Neuronal stem cell (in vitro differentiated cells): ENCODE measurements around the gene ATAD5.
"Not testable (repeated sequence)": the region's sequence is repeated elsewhere in the genome, so short reads cannot be mapped to it uniquely, and the experiment has no call there.

Source experiments
- DNase-seq: peaks from one replicate; pipeline ENCODE4 v3.0.0-alpha.2; 2013; ENCODE audit warnings: low spot score
- H2AFZ ChIP-seq: one replicate; pipeline ENCODE4 v1.6.1; 2013; ENCODE audit warnings: mild to moderate bottlenecking, low read length, inconsistent platforms
- H2AK5ac ChIP-seq: 2 replicates; pipeline ENCODE4 v1.6.1; 2013; ENCODE audit warnings: low read depth, mild to moderate bottlenecking, inconsistent platforms, low read length, moderate library complexity, mixed read lengths
- H2BK120ac ChIP-seq: 2 replicates; pipeline ENCODE4 v1.6.1; 2013; ENCODE audit warnings: low read depth, mild to moderate bottlenecking, inconsistent platforms, low read length, moderate library complexity, mixed read lengths
- H2BK12ac ChIP-seq: one replicate; pipeline ENCODE4 v1.6.1; 2013; ENCODE audit warnings: low read length, inconsistent platforms
- H2BK15ac ChIP-seq: 2 replicates; pipeline ENCODE4 v1.6.1; 2013; ENCODE audit warnings: mild to moderate bottlenecking, low read length, inconsistent platforms, mixed read lengths
- H2BK5ac ChIP-seq: one replicate; pipeline ENCODE4 v1.6.1; 2013; ENCODE audit warnings: inconsistent platforms, mild to moderate bottlenecking, low read length, moderate library complexity
- H3K14ac ChIP-seq: one replicate; pipeline ENCODE4 v1.6.1; 2013; ENCODE audit warnings: low read length, inconsistent platforms
- H3K18ac ChIP-seq: 2 replicates; pipeline ENCODE4 v1.6.1; 2013; ENCODE audit warnings: low read length, inconsistent platforms
- H3K23ac ChIP-seq: 2 replicates; pipeline ENCODE4 v1.6.1; 2013; ENCODE audit warnings: low read depth, mild to moderate bottlenecking, mixed read lengths, low read length, inconsistent platforms; ENCODE audit not compliant: poor library complexity
- H3K27ac ChIP-seq: replicated peaks from 3 replicates; pipeline ENCODE4 v1.5.1; 2013; ENCODE audit warnings: low read length, inconsistent platforms
- H3K27me3 ChIP-seq, 3 experiments: 2 replicates each; pipeline ENCODE4 v1.6.1; 2013; ENCODE audit warnings: low read length in 3 of 3, mild to moderate bottlenecking in 2 of 3, inconsistent platforms in 1 of 3, low read depth in 1 of 3, mixed read lengths in 1 of 3, moderate library complexity in 1 of 3; ENCODE audit not compliant: control insufficient read depth in 3 of 3, insufficient read depth in 3 of 3
- H3K36me3 ChIP-seq, 2 donors: replicated peaks in 1 of 2; 2 replicates each; pipeline ENCODE4 v1.6.1; 2013; ENCODE audit warnings: low read length in 2 of 2; ENCODE audit not compliant: control insufficient read depth in 2 of 2, insufficient read depth in 2 of 2
- H3K4ac ChIP-seq: 2 replicates; pipeline ENCODE4 v1.6.1; 2013; ENCODE audit warnings: inconsistent platforms, mild to moderate bottlenecking, low read length, moderate library complexity
- H3K4me1 ChIP-seq, 2 donors: 1 replicate in 1 of 2; 2 replicates in 1 of 2; pipeline ENCODE4 v1.6.1; 2013; ENCODE audit warnings: low read length in 2 of 2, low read depth in 1 of 2; ENCODE audit not compliant: control insufficient read depth in 2 of 2, insufficient read depth in 1 of 2
- H3K4me2 ChIP-seq: one replicate; pipeline ENCODE4 v1.6.1; 2013; ENCODE audit warnings: mild to moderate bottlenecking, low read length, inconsistent platforms; ENCODE audit not compliant: insufficient read depth, poor library complexity, severe bottlenecking
- H3K4me3 ChIP-seq, 2 donors: 2 replicates each; pipeline ENCODE4 v1.5.1; 2013; ENCODE audit warnings: low read length in 2 of 2, mild to moderate bottlenecking in 2 of 2, inconsistent platforms in 1 of 2, moderate library complexity in 1 of 2
- H3K79me1 ChIP-seq: one replicate; pipeline ENCODE4 v1.6.1; 2013; ENCODE audit warnings: low read depth, mild to moderate bottlenecking, inconsistent platforms, low read length, moderate library complexity
- H3K9ac ChIP-seq: one replicate; pipeline ENCODE4 v1.6.1; 2013; ENCODE audit warnings: mild to moderate bottlenecking, low read depth, low read length, inconsistent platforms; ENCODE audit not compliant: poor library complexity
- H3K9me3 ChIP-seq, 2 donors: replicated peaks in 1 of 2; 2 replicates each; pipeline versions ENCODE3 to v1.6.1; 2013; ENCODE audit warnings: low read length in 2 of 2, mild to moderate bottlenecking in 2 of 2, inconsistent platforms in 1 of 2, low read depth in 1 of 2, mixed read lengths in 1 of 2, moderate library complexity in 1 of 2; ENCODE audit not compliant: control insufficient read depth in 2 of 2, insufficient read depth in 1 of 2
- H4K8ac ChIP-seq: one replicate; pipeline ENCODE4 v1.6.1; 2013; ENCODE audit warnings: low read depth, mild to moderate bottlenecking, inconsistent platforms, low read length, moderate library complexity
- H4K91ac ChIP-seq: one replicate; pipeline ENCODE4 v1.6.1; 2013; ENCODE audit warnings: low read length, low read depth, mild to moderate bottlenecking, inconsistent platforms; ENCODE audit not compliant: poor library complexity
- WGBS, 2 donors: extraction: QIAGEN DNeasy Blood & Tissue Kit; methylation state at CpG; one replicate each; pipeline ENCODE4 v1.1.7; 2013; ENCODE audit warnings: missing lambda C conversion rate in 2 of 2, mixed read lengths in 1 of 2; ENCODE audit not compliant: insufficient read length in 2 of 2, insufficient replicate concordance in 1 of 2; ENCODE audit errors: extremely low coverage in 2 of 2; 5-methylcytosine and 5-hydroxymethylcytosine counted together

Gene ATAD5

GRCh38 chr17:30819971-30820705, 11.6 kb upstream of the ATAD5 start:
- Histone ChIP-seq H3K36me3 (peaks cover 0 to 14% of the 10 kb centered on the region in 2 donors), H2BK15ac (no peak overlapping the region), H2AFZ (no peak overlapping the region), H3K4me3 (no peak overlapping the region), H3K4ac (no peak overlapping the region), H3K18ac (no peak overlapping the region), H3K27me3 (no peaks in the 10 kb centered on the region), H2AK5ac (no peak overlapping the region), H3K4me2 (no peak overlapping the region), H4K91ac (no peak overlapping the region), H3K14ac (no peak overlapping the region), H3K9me3 (no peaks in the 10 kb centered on the region), H3K27ac (no peak overlapping the region), H2BK120ac (no peak overlapping the region), H3K23ac (no peak overlapping the region), H3K4me1 (peaks cover 3 to 5% of the 10 kb centered on the region in 2 donors), H3K79me1 (peaks cover 2% of the 10 kb centered on the region), H2BK5ac (no peak overlapping the region), H4K8ac (no peak overlapping the region), H2BK12ac (no peak overlapping the region), H3K9ac (no peak overlapping the region)
- WGBS, 2 donors, result no CpG with 5 or more reads among the region's 8 CpGs
- no peak for DNase-seq

GRCh38 chr17:30821871-30822723, 9.7 kb upstream of the ATAD5 start:
- no peak for DNase-seq
- H3K14ac ChIP-seq, result no peak overlapping the region
- WGBS, 2 donors, result no CpG with 5 or more reads among the region's 9 CpGs
- no peak overlapping the region for H3K27ac ChIP-seq
- no peak overlapping the region for H2AFZ ChIP-seq
- H3K36me3 ChIP-seq, result peaks cover 0 to 9% of the 10 kb centered on the region in 2 donors
- no peak overlapping the region for H2BK12ac ChIP-seq
- H2BK120ac ChIP-seq, result no peak overlapping the region
- no peak overlapping the region for H3K18ac ChIP-seq
- H3K27me3 ChIP-seq, result no peaks in the 10 kb centered on the region
- H4K91ac ChIP-seq, result no peak overlapping the region
- H3K9me3 ChIP-seq, result no peaks in the 10 kb centered on the region
- H3K9ac ChIP-seq, result no peak overlapping the region
- peaks cover 2% of the 10 kb centered on the region for H3K79me1 ChIP-seq
- H3K4me1 ChIP-seq, result peaks cover 3 to 5% of the 10 kb centered on the region in 2 donors
- no peak overlapping the region for H3K4ac ChIP-seq
- H2BK5ac ChIP-seq, result no peak overlapping the region
- H2AK5ac ChIP-seq, result no peak overlapping the region
- no peak overlapping the region for H3K4me3 ChIP-seq
- H3K4me2 ChIP-seq, result no peak overlapping the region
- H3K23ac ChIP-seq, result no peak overlapping the region
- no peak overlapping the region for H4K8ac ChIP-seq
- no peak overlapping the region for H2BK15ac ChIP-seq

- WGBS, 2 donors, result no CpG with 5 or more reads among the region's 14 CpGs
- not testable (repeated sequence) for H3K14ac ChIP-seq, H3K4me3 ChIP-seq, H4K91ac ChIP-seq, H3K9me3 ChIP-seq, H2AK5ac ChIP-seq, H3K18ac ChIP-seq, DNase-seq, H2BK12ac ChIP-seq, H4K8ac ChIP-seq, H3K36me3 ChIP-seq, H2AFZ ChIP-seq, H3K4me2 ChIP-seq, H2BK5ac ChIP-seq, H3K23ac ChIP-seq, H3K9ac ChIP-seq, H3K4ac ChIP-seq, H3K27me3 ChIP-seq, H2BK120ac ChIP-seq, H3K27ac ChIP-seq, H2BK15ac ChIP-seq, H3K79me1 ChIP-seq, H3K4me1 ChIP-seq
These were observed 8.8 kb upstream of the ATAD5 start for GRCh38 chr17:30822919-30823318.

GRCh38 chr17:30823421-30823820, 8.3 kb upstream of the ATAD5 start:
- Histone ChIP-seq H4K8ac (no peak overlapping the region), H2AK5ac (no peak overlapping the region), H2BK5ac (no peak overlapping the region), H3K4me2 (no peak overlapping the region), H3K18ac (no peak overlapping the region), H3K27ac (no peak overlapping the region), H2BK12ac (no peak overlapping the region), H3K14ac (no peak overlapping the region), H3K79me1 (peaks cover 2% of the 10 kb centered on the region), H3K36me3 (peaks cover 0 to 9% of the 10 kb centered on the region in 2 donors), H3K27me3 (no peaks in the 10 kb centered on the region), H3K4me3 (peak overlapping the region in 1 of 2 donors; percentile 87), H2AFZ (peak overlapping the region; percentile 99), H3K9me3 (no peaks in the 10 kb centered on the region), H2BK120ac (no peak overlapping the region), H3K4ac (no peak overlapping the region), H3K23ac (no peak overlapping the region), H3K9ac (no peak overlapping the region), H3K4me1 (peaks cover 3 to 5% of the 10 kb centered on the region in 2 donors), H2BK15ac (no peak overlapping the region), H4K91ac (no peak overlapping the region)
- no peak for DNase-seq
- no CpG with 5 or more reads among the region's 7 CpGs for WGBS, 2 donors
